ENCODE results near the gene ANGEL1.

- no peak for TF ChIP-seq POLR2AphosphoS5 (IDR thresholded peaks at IDR 0.05; ENCODE audit: low read depth, low read length)
- TF ChIP-seq SIN3A (IDR thresholded peaks at IDR 0.05; ENCODE audit: borderline replicate concordance, insufficient read depth, low read length): no peak
Observed at GRCh38 chr14:76769636-76770292, 42.9 kb downstream of the ANGEL1 start.

All from PFSK-1 (cell line).